ENCODE data around the gene ERMARD.

ERMARD gene

GRCh38 chr6:169805242-169805838 lies 53.9 kb downstream of the ERMARD start:
- H3K9me2 ChIP-seq (replicated peaks; ENCODE audit: insufficient read depth, low read length) = no peaks in the 10 kb centered on the region
- no peaks in the 10 kb centered on the region for H3K9me3 ChIP-seq (ENCODE audit: insufficient read depth, low read length)
- H3K27ac ChIP-seq (ENCODE audit: low read depth, low read length) = no peak overlapping the region
- H3K9ac ChIP-seq (ENCODE audit: low read length) = no peak overlapping the region
- H3K79me2 ChIP-seq (ENCODE audit: insufficient read depth, low read length) = no peaks in the 10 kb centered on the region
- no peak overlapping the region for H3K4me3 ChIP-seq (ENCODE audit: insufficient read depth, low read length, poor library complexity, severe bottlenecking)
- H3K36me3 ChIP-seq (ENCODE audit: low read length) = no peaks in the 10 kb centered on the region
- no peak overlapping the region for H3K4me2 ChIP-seq (ENCODE audit: low read depth, low read length, poor library complexity, severe bottlenecking)
- TF ChIP-seq CTCF (IDR thresholded peaks at IDR 0.05; ENCODE audit: insufficient read depth, low read length, poor library complexity, severe bottlenecking) (no peak), EZH2phosphoT487 (conservative IDR thresholded peaks at IDR 0.05; ENCODE audit: low read length) (no peak)
- H2AFZ ChIP-seq (ENCODE audit: low read depth, low read length, severe bottlenecking) = no peak overlapping the region
- H4K20me1 ChIP-seq (ENCODE audit: low read depth, low read length) = no peaks in the 10 kb centered on the region
- no peaks in the 10 kb centered on the region for H3K27me3 ChIP-seq (ENCODE audit: low read length)
- H3F3A ChIP-seq (ENCODE audit: insufficient read depth) = no peaks in the 10 kb centered on the region

GRCh38 chr6:169806701-169807100 lies 55.3 kb downstream of the ERMARD start:
- TF ChIP-seq EZH2phosphoT487 (conservative IDR thresholded peaks at IDR 0.05; ENCODE audit: low read length) (no peak), CTCF (IDR thresholded peaks at IDR 0.05; ENCODE audit: insufficient read depth, low read length, poor library complexity, severe bottlenecking) (no peak)
- no peaks in the 10 kb centered on the region for H3F3A ChIP-seq (ENCODE audit: insufficient read depth)
- no peaks in the 10 kb centered on the region for H4K20me1 ChIP-seq (ENCODE audit: low read depth, low read length)
- H3K9me2 ChIP-seq (replicated peaks; ENCODE audit: insufficient read depth, low read length) = no peaks in the 10 kb centered on the region
- H3K27ac ChIP-seq (ENCODE audit: low read depth, low read length) = no peak overlapping the region
- H3K27me3 ChIP-seq (ENCODE audit: low read length) = no peaks in the 10 kb centered on the region
- H3K9me3 ChIP-seq (ENCODE audit: insufficient read depth, low read length) = no peaks in the 10 kb centered on the region
- H2AFZ ChIP-seq (ENCODE audit: low read depth, low read length, severe bottlenecking) = no peak overlapping the region
- no peaks in the 10 kb centered on the region for H3K36me3 ChIP-seq (ENCODE audit: low read length)
- no peak overlapping the region for H3K9ac ChIP-seq (ENCODE audit: low read length)
- no peak overlapping the region for H3K4me2 ChIP-seq (ENCODE audit: low read depth, low read length, poor library complexity, severe bottlenecking)
- no peak overlapping the region for H3K4me3 ChIP-seq (ENCODE audit: insufficient read depth, low read length, poor library complexity, severe bottlenecking)
- no peaks in the 10 kb centered on the region for H3K79me2 ChIP-seq (ENCODE audit: insufficient read depth, low read length)

GRCh38 chr6:169807229-169807628 lies 55.8 kb downstream of the ERMARD start:
- TF ChIP-seq EZH2phosphoT487 (conservative IDR thresholded peaks at IDR 0.05; ENCODE audit: low read length) (no peak), CTCF (IDR thresholded peaks at IDR 0.05; ENCODE audit: insufficient read depth, low read length, poor library complexity, severe bottlenecking) (no peak)
- H3K4me2 ChIP-seq (ENCODE audit: low read depth, low read length, poor library complexity, severe bottlenecking) = no peak overlapping the region
- no peaks in the 10 kb centered on the region for H4K20me1 ChIP-seq (ENCODE audit: low read depth, low read length)

More at GRCh38 chr6:169807229-169807628, 55.8 kb downstream of the ERMARD start:
- H3F3A ChIP-seq (ENCODE audit: insufficient read depth) = no peaks in the 10 kb centered on the region
- no peaks in the 10 kb centered on the region for H3K79me2 ChIP-seq (ENCODE audit: insufficient read depth, low read length)
- H3K27ac ChIP-seq (ENCODE audit: low read depth, low read length) = no peak overlapping the region
- no peaks in the 10 kb centered on the region for H3K9me2 ChIP-seq (replicated peaks; ENCODE audit: insufficient read depth, low read length)
- H3K27me3 ChIP-seq (ENCODE audit: low read length) = no peaks in the 10 kb centered on the region
- H3K4me3 ChIP-seq (ENCODE audit: insufficient read depth, low read length, poor library complexity, severe bottlenecking) = no peak overlapping the region
- H2AFZ ChIP-seq (ENCODE audit: low read depth, low read length, severe bottlenecking) = no peak overlapping the region
- H3K36me3 ChIP-seq (ENCODE audit: low read length) = no peaks in the 10 kb centered on the region
- no peaks in the 10 kb centered on the region for H3K9me3 ChIP-seq (ENCODE audit: insufficient read depth, low read length)
- H3K9ac ChIP-seq (ENCODE audit: low read length) = no peak overlapping the region
